Measurements from ENCODE around the gene IL20RA.
"Not testable (repeated sequence)": the region's sequence is repeated elsewhere in the genome, so short reads cannot be mapped to it uniquely, and the experiment has no call there.

IL20RA gene

GRCh38 chr6:137086031-137086430 lies 41.3 kb upstream of the IL20RA start:
- in situ Hi-C loops (cut with HindIII; ENCODE audit: low sequenced_read_pairs) = no loop called here

GRCh38 chr6:137084865-137085617 lies 40.3 kb upstream of the IL20RA start:
- TF ChIP-seq CTCF (IDR thresholded peaks at IDR 0.05; ENCODE audit: low read depth, low read length, missing control alignments) = no peak
- in situ Hi-C loops (cut with HindIII; ENCODE audit: low sequenced_read_pairs) = no loop called here
- DNase-seq (ENCODE audit: low read depth) = no peak
- no peak overlapping the region for H3K4me3 ChIP-seq (ENCODE audit: low read depth, low read length)

More at GRCh38 chr6:137086031-137086430, 41.3 kb upstream of the IL20RA start:
- H3K4me3 ChIP-seq (ENCODE audit: low read depth, low read length) = no peak overlapping the region
- DNase-seq (ENCODE audit: low read depth) = no peak
- TF ChIP-seq CTCF (IDR thresholded peaks at IDR 0.05; ENCODE audit: low read depth, low read length, missing control alignments) = no peak

- in situ Hi-C loops (cut with HindIII; ENCODE audit: low sequenced_read_pairs) = no loop called here
- DNase-seq (ENCODE audit: low read depth) = no peak
- no peak overlapping the region for H3K4me3 ChIP-seq (ENCODE audit: low read depth, low read length)
- TF ChIP-seq CTCF (IDR thresholded peaks at IDR 0.05; ENCODE audit: low read depth, low read length, missing control alignments) = no peak
These were observed 39.3 kb upstream of the IL20RA start for GRCh38 chr6:137084090-137084489.

- no peak for TF ChIP-seq CTCF (IDR thresholded peaks at IDR 0.05; ENCODE audit: low read depth, low read length, missing control alignments)
- H3K4me3 ChIP-seq (ENCODE audit: low read depth, low read length) = no peak overlapping the region
- in situ Hi-C loops (cut with HindIII; ENCODE audit: low sequenced_read_pairs) = no loop called here
- DNase-seq (ENCODE audit: low read depth) = no peak
These were observed 37.2 kb upstream of the IL20RA start for GRCh38 chr6:137081997-137082396.

GRCh38 chr6:137080711-137081110 lies 35.9 kb upstream of the IL20RA start:
- no peak for TF ChIP-seq CTCF (IDR thresholded peaks at IDR 0.05; ENCODE audit: low read depth, low read length, missing control alignments)
- no peak overlapping the region for H3K4me3 ChIP-seq (ENCODE audit: low read depth, low read length)
- in situ Hi-C loops (cut with HindIII; ENCODE audit: low sequenced_read_pairs) = no loop called here
- no peak for DNase-seq (ENCODE audit: low read depth)

- TF ChIP-seq CTCF (IDR thresholded peaks at IDR 0.05; ENCODE audit: low read depth, low read length, missing control alignments) = peak; percentile 82
- no peak overlapping the region for H3K4me3 ChIP-seq (ENCODE audit: low read depth, low read length)
- peak; percentile 47 for DNase-seq (ENCODE audit: low read depth)
- in situ Hi-C loops (cut with HindIII; ENCODE audit: low sequenced_read_pairs) = no loop called here
These were observed 31.7 kb upstream of the IL20RA start for GRCh38 chr6:137076277-137077068.

- in situ Hi-C loops (cut with HindIII; ENCODE audit: low sequenced_read_pairs); DNase-seq (ENCODE audit: low read depth); H3K4me3 ChIP-seq (ENCODE audit: low read depth, low read length): not testable (repeated sequence)
These were observed 31.0 kb upstream of the IL20RA start for GRCh38 chr6:137075790-137076189.

Data from astrocyte of the cerebellum (primary cell).